Activated naive CD4-positive, alpha-beta T cell treated with anti-CD3 and anti-CD28 coated beads, Interleukin-2, amount 50 U/mL, for 72 hours (primary cell): ENCODE measurements around the gene SNX33. TPM values are rescaled to one million over a fixed set of nuclear protein-coding genes. Genes with fewer than 3 reads are reported as not detected.
A peak's percentile ranks its signal among the peaks of the same experiment; 100 is the strongest.

Experiments used
- ATAC-seq, 2 donors: fragments of 150-1000 bp; cut with Tn5 transposase; 2 replicates each; pipeline ENCODE4 v1.10.0; 2021; ENCODE audit warnings: mild to moderate bottlenecking in 2 of 2, moderate library complexity in 2 of 2
- DNase-seq, 2 donors: peaks; one replicate each; pipeline ENCODE4 v3.0.0; 2021 to 2022; ENCODE audit warnings: low spot score in 2 of 2
- H3K27ac Mint-ChIP-seq, 2 donors: one replicate each; pipeline ENCODE4 v1.8.0; 2022; ENCODE audit warnings: mild to moderate bottlenecking in 2 of 2, mixed read lengths in 2 of 2
- H3K36me3 Mint-ChIP-seq, 2 donors: one replicate each; pipeline ENCODE4 v1.8.0; 2022; ENCODE audit warnings: mixed read lengths in 2 of 2
- H3K9me3 Mint-ChIP-seq, 2 donors: one replicate each; pipeline ENCODE4 v1.8.0; 2022; ENCODE audit warnings: mixed read lengths in 2 of 2
- total RNA-seq, 2 donors: library from RNA; stranded (reverse); gene quantifications; one replicate each; pipeline ENCODE4 v1.2.3, GENCODE V29; 2022

Gene SNX33
- total RNA-seq, 2 donors from 2014 or later: 3.1 to 4.0 TPM

GRCh38 chr15:75637245-75638009, 10.3 kb upstream of the SNX33 start:
- peak overlapping the region in 1 of 2 donors; percentile 98 for H3K27ac Mint-ChIP-seq
- no peak for DNase-seq
- H3K9me3 Mint-ChIP-seq: no peaks in the 10 kb centered on the region
- H3K36me3 Mint-ChIP-seq: peaks cover 17 to 25% of the 10 kb centered on the region in 2 donors
- no peak for ATAC-seq

- ATAC-seq (no peak), DNase-seq (no peak)
- Mint-ChIP-seq H3K9me3 (no peaks in the 10 kb centered on the region), H3K27ac (peak overlapping the region; percentile 72 to 98), H3K36me3 (peaks cover 17 to 25% of the 10 kb centered on the region in 2 donors)
These were observed 8.5 kb upstream of the SNX33 start for GRCh38 chr15:75639191-75639708.

GRCh38 chr15:75639709-75640482, 7.8 kb upstream of the SNX33 start, which contains the start of gene IMP3:
IMP3 (minus strand) TSS chr15:75640224; CDS start chr15:75640168, 56 bp downstream.
- DNase-seq: peak; percentile 90 to 95
- H3K36me3 Mint-ChIP-seq: peaks cover 17 to 25% of the 10 kb centered on the region in 2 donors
- peak; percentile 93 to 94 for ATAC-seq
- peak within 1 kb of the TSS; percentile 94 to 98 for H3K27ac Mint-ChIP-seq
- H3K9me3 Mint-ChIP-seq: no peaks in the 10 kb centered on the region

- DNase-seq: peak in 1 of 2 donors; percentile 56
- peaks cover 17 to 25% of the 10 kb centered on the region in 2 donors for H3K36me3 Mint-ChIP-seq
- peak; percentile 43 to 62 for ATAC-seq
- H3K9me3 Mint-ChIP-seq: no peaks in the 10 kb centered on the region
- H3K27ac Mint-ChIP-seq: peak overlapping the region; percentile 94 to 98
These were observed 7.1 kb upstream of the SNX33 start for GRCh38 chr15:75640483-75641178.

GRCh38 chr15:75641179-75641503, 6.6 kb upstream of the SNX33 start:
- H3K36me3 Mint-ChIP-seq: peaks cover 17 to 25% of the 10 kb centered on the region in 2 donors
- ATAC-seq (no peak), DNase-seq (no peak)
- peak overlapping the region; percentile 94 to 98 for H3K27ac Mint-ChIP-seq
- H3K9me3 Mint-ChIP-seq: no peaks in the 10 kb centered on the region

GRCh38 chr15:75641603-75642002, 6.1 kb upstream of the SNX33 start:
- H3K27ac Mint-ChIP-seq: peak overlapping the region in 1 of 2 donors; percentile 38
- H3K36me3 Mint-ChIP-seq: peaks cover 17 to 25% of the 10 kb centered on the region in 2 donors
- H3K9me3 Mint-ChIP-seq: no peaks in the 10 kb centered on the region
- DNase-seq (no peak), ATAC-seq (no peak)

GRCh38 chr15:75644376-75644775, 3.3 kb upstream of the SNX33 start:
- H3K36me3 Mint-ChIP-seq: peaks cover 3 to 6% of the 10 kb centered on the region in 2 donors
- no peaks in the 10 kb centered on the region for H3K9me3 Mint-ChIP-seq
- DNase-seq (no peak), ATAC-seq (no peak)
- H3K27ac Mint-ChIP-seq: no peak overlapping the region

GRCh38 chr15:75646112-75646943, 1.4 kb upstream of the SNX33 start:
- ATAC-seq (no peak), DNase-seq (no peak)
- Mint-ChIP-seq H3K36me3 (no peaks in the 10 kb centered on the region), H3K27ac (peak overlapping the region in 1 of 2 donors; percentile 82), H3K9me3 (no peaks in the 10 kb centered on the region)

- peak; percentile 6 to 29 for ATAC-seq
- Mint-ChIP-seq H3K36me3 (no peaks in the 10 kb centered on the region), H3K27ac (peak overlapping the region in 1 of 2 donors; percentile 82), H3K9me3 (no peaks in the 10 kb centered on the region)
- no peak for DNase-seq
These were observed 758 bp upstream of the SNX33 start for GRCh38 chr15:75646944-75647364.

GRCh38 chr15:75648156-75649000, 666 bp downstream of the SNX33 start:
- Mint-ChIP-seq H3K36me3 (no peaks in the 10 kb centered on the region), H3K9me3 (no peaks in the 10 kb centered on the region), H3K27ac (peak overlapping the region; percentile 36 to 82)
- peak in 1 of 2 donors; percentile 10 for ATAC-seq
- no peak for DNase-seq

- ATAC-seq (no peak), DNase-seq (no peak)
- H3K36me3 Mint-ChIP-seq: no peaks in the 10 kb centered on the region
- H3K9me3 Mint-ChIP-seq: no peaks in the 10 kb centered on the region
- H3K27ac Mint-ChIP-seq: no peak overlapping the region
These were observed 1.5 kb downstream of the SNX33 start for GRCh38 chr15:75649045-75649761.

GRCh38 chr15:75649848-75650247, 2.1 kb downstream of the SNX33 start:
- no peak for ATAC-seq

GRCh38 chr15:75650908-75651809, 3.4 kb downstream of the SNX33 start:
- Mint-ChIP-seq H3K9me3 (no peaks in the 10 kb centered on the region), H3K27ac (peak overlapping the region; percentile 68 to 89), H3K36me3 (no peaks in the 10 kb centered on the region)
- ATAC-seq: peak in 1 of 2 donors; percentile 48
- DNase-seq: no peak

More at GRCh38 chr15:75649848-75650247, 2.1 kb downstream of the SNX33 start:
- H3K9me3 Mint-ChIP-seq: no peaks in the 10 kb centered on the region
- no peak overlapping the region for H3K27ac Mint-ChIP-seq
- no peak for DNase-seq
- H3K36me3 Mint-ChIP-seq: no peaks in the 10 kb centered on the region
